CD4-positive, alpha-beta memory T cell (primary cell): ENCODE data around the gene DOK6. TPM values are rescaled to one million over a fixed set of nuclear protein-coding genes. Genes with fewer than 3 reads are reported as not detected.

Experiments
- CTCF ChIA-PET: fragments of 350-600 bp; sonication (Branson Sonifier 250); formaldehyde crosslinking; loops from one replicate; lab custom pipeline; 2021; ENCODE audit warnings: inconsistent platforms; ENCODE audit not compliant: partially characterized antibody; lab: Charles Lee
- POLR2A ChIA-PET: fragments of 350-600 bp; sonication (Branson Sonifier 250); formaldehyde crosslinking; loops from one replicate; lab custom pipeline; 2021; ENCODE audit not compliant: partially characterized antibody; lab: Charles Lee
- DNase-seq, 5 donors: peaks; one replicate each; pipeline versions ENCODE4 v3.0.0 to v3.0.0-alpha.2; 2020 to 2022; ENCODE audit warnings: mixed read lengths in 1 of 5
- H3K27ac ChIP-seq: one replicate; pipeline ENCODE4 v1.7.0; 2013; ENCODE audit warnings: low read depth, low read length
- H3K27me3 ChIP-seq: 2 replicates; pipeline ENCODE4 v1.7.0; 2013; ENCODE audit warnings: mild to moderate bottlenecking, low read length, moderate library complexity; ENCODE audit not compliant: insufficient read depth
- H3K36me3 ChIP-seq: 2 replicates; pipeline ENCODE4 v1.7.0; 2013; ENCODE audit warnings: mild to moderate bottlenecking, low read length, moderate library complexity; ENCODE audit not compliant: insufficient read depth
- H3K4me1 ChIP-seq: 2 replicates; pipeline ENCODE4 v1.7.0; 2013; ENCODE audit warnings: mild to moderate bottlenecking, low read length, moderate library complexity; ENCODE audit not compliant: insufficient read depth
- H3K4me3 ChIP-seq, 2 donors: one replicate each; pipeline ENCODE4 v1.7.0; 2013; ENCODE audit warnings: low read length in 2 of 2, mild to moderate bottlenecking in 1 of 2
- H3K9me3 ChIP-seq, 2 donors: one replicate each; pipeline ENCODE4 v1.7.0; 2013; ENCODE audit warnings: low read length in 2 of 2, control low read depth in 1 of 2; ENCODE audit not compliant: control insufficient read depth in 1 of 2
- H3K27ac Mint-ChIP-seq, 7 donors: one replicate each; pipeline ENCODE4 v1.8.0; 2020 to 2021; ENCODE audit warnings: mixed read lengths in 7 of 7, mild to moderate bottlenecking in 6 of 7, inconsistent platforms in 3 of 7, moderate library complexity in 3 of 7
- H3K27me3 Mint-ChIP-seq, 2 donors: one replicate each; pipeline ENCODE4 v1.8.0; 2020 to 2021; ENCODE audit warnings: mixed read lengths in 2 of 2
- H3K36me3 Mint-ChIP-seq, 2 donors: one replicate each; pipeline ENCODE4 v1.8.0; 2020 to 2021; ENCODE audit warnings: mixed read lengths in 2 of 2, inconsistent platforms in 1 of 2, mild to moderate bottlenecking in 1 of 2
- H3K4me1 Mint-ChIP-seq, 4 donors: one replicate each; pipeline ENCODE4 v1.8.0; 2020 to 2021; ENCODE audit warnings: mixed read lengths in 4 of 4, mild to moderate bottlenecking in 1 of 4
- H3K4me3 Mint-ChIP-seq, 8 donors: one replicate each; pipeline ENCODE4 v1.8.0; 2020 to 2021; ENCODE audit warnings: mixed read lengths in 8 of 8, mild to moderate bottlenecking in 7 of 8, moderate library complexity in 6 of 8, inconsistent platforms in 3 of 8
- H3K9me3 Mint-ChIP-seq, 8 donors: one replicate each; pipeline ENCODE4 v1.8.0; 2020 to 2021; ENCODE audit warnings: mixed read lengths in 8 of 8, mild to moderate bottlenecking in 5 of 8, inconsistent platforms in 3 of 8, moderate library complexity in 1 of 8
- intact Hi-C: fragments of 100-400 bp; cut with micrococcal nuclease; formaldehyde crosslinking; loops from one replicate; pipeline ENCODE4 v1.15.1; 2023
- polyA plus RNA-seq, 2 donors: library from polyadenylated mRNA; unstranded; fragments of 300-500 nt; fragmentation: Illumina TruSeq; gene quantifications; one replicate each; pipeline ENCODE4 v1.2.3, GENCODE V29; 2021
- total RNA-seq, 2 experiments: library from RNA; stranded (reverse); gene quantifications; one replicate each; pipeline ENCODE4 v1.2.3, GENCODE V29; 2021

DOK6 gene
- total and polyA plus RNA-seq, 4 experiments from 2014 or later, result 0.04 to 0.15 TPM; not detected in 2

- no peak for DNase-seq
- H3K36me3 ChIP-seq, result no peaks in the 10 kb centered on the region
- H3K27me3 ChIP-seq, result no peaks in the 10 kb centered on the region
- CTCF ChIA-PET, result no interaction called here
- Mint-ChIP-seq H3K4me3 (no peak overlapping the region), H3K9me3 (no peaks in the 10 kb centered on the region), H3K4me1 (no peaks in the 10 kb centered on the region), H3K27ac (no peak overlapping the region), H3K27me3 (peaks cover 3 to 4% of the 10 kb centered on the region in 2 donors), H3K36me3 (no peaks in the 10 kb centered on the region)
- no peaks in the 10 kb centered on the region for H3K4me1 ChIP-seq
- POLR2A ChIA-PET, result no interaction called here
- H3K9me3 ChIP-seq, result no peaks in the 10 kb centered on the region
- H3K27ac ChIP-seq, result no peak overlapping the region
- intact Hi-C loops, result no loop called here
- H3K4me3 ChIP-seq, result no peak overlapping the region
Observed at GRCh38 chr18:69531973-69532372, 131.3 kb downstream of the DOK6 start.

- H3K4me1 Mint-ChIP-seq, result no peaks in the 10 kb centered on the region
Observed at GRCh38 chr18:69537183-69537582, 136.5 kb downstream of the DOK6 start.

GRCh38 chr18:69538849-69539248, 138.2 kb downstream of the DOK6 start:
- Mint-ChIP-seq H3K4me1 (no peaks in the 10 kb centered on the region), H3K27ac (no peak overlapping the region)
- no peaks in the 10 kb centered on the region for H3K4me1 ChIP-seq

More at GRCh38 chr18:69537183-69537582, 136.5 kb downstream of the DOK6 start:
- Histone ChIP-seq H3K4me1 (no peaks in the 10 kb centered on the region), H3K27me3 (no peaks in the 10 kb centered on the region), H3K4me3 (no peak overlapping the region), H3K36me3 (no peaks in the 10 kb centered on the region), H3K9me3 (no peaks in the 10 kb centered on the region), H3K27ac (no peak overlapping the region)
- Mint-ChIP-seq H3K4me3 (no peak overlapping the region), H3K9me3 (no peaks in the 10 kb centered on the region), H3K27me3 (peaks cover 2 to 5% of the 10 kb centered on the region in 2 donors), H3K36me3 (no peaks in the 10 kb centered on the region), H3K27ac (no peak overlapping the region)
- ChIA-PET CTCF (no interaction called here), POLR2A (no interaction called here)
- DNase-seq, result no peak
- intact Hi-C loops, result no loop called here

GRCh38 chr18:69539404-69539803, 138.7 kb downstream of the DOK6 start:
- DNase-seq, result no peak
- H3K36me3 ChIP-seq, result no peaks in the 10 kb centered on the region
- no peaks in the 10 kb centered on the region for H3K9me3 ChIP-seq
- H3K4me3 Mint-ChIP-seq, result no peak overlapping the region
- POLR2A ChIA-PET, result no interaction called here
- intact Hi-C loops, result no loop called here
- H3K36me3 Mint-ChIP-seq, result no peaks in the 10 kb centered on the region
- no peaks in the 10 kb centered on the region for H3K9me3 Mint-ChIP-seq
- H3K4me1 Mint-ChIP-seq, result no peaks in the 10 kb centered on the region
- CTCF ChIA-PET, result no interaction called here
- no peaks in the 10 kb centered on the region for H3K27me3 ChIP-seq
- no peak overlapping the region for H3K4me3 ChIP-seq
- H3K27ac Mint-ChIP-seq, result no peak overlapping the region
- peaks cover 2 to 10% of the 10 kb centered on the region in 2 donors for H3K27me3 Mint-ChIP-seq
- no peak overlapping the region for H3K27ac ChIP-seq
- no peaks in the 10 kb centered on the region for H3K4me1 ChIP-seq

More at GRCh38 chr18:69538849-69539248, 138.2 kb downstream of the DOK6 start:
- no peaks in the 10 kb centered on the region for H3K36me3 Mint-ChIP-seq
- POLR2A ChIA-PET, result no interaction called here
- DNase-seq, result no peak
- no peak overlapping the region for H3K4me3 Mint-ChIP-seq
- H3K27me3 Mint-ChIP-seq, result peaks cover 2 to 7% of the 10 kb centered on the region in 2 donors
- H3K4me3 ChIP-seq, result no peak overlapping the region
- no peaks in the 10 kb centered on the region for H3K36me3 ChIP-seq
- H3K9me3 Mint-ChIP-seq, result no peaks in the 10 kb centered on the region
- H3K27me3 ChIP-seq, result no peaks in the 10 kb centered on the region
- intact Hi-C loops, result no loop called here
- CTCF ChIA-PET, result no interaction called here
- H3K9me3 ChIP-seq, result no peaks in the 10 kb centered on the region
- H3K27ac ChIP-seq, result no peak overlapping the region

DNA sequence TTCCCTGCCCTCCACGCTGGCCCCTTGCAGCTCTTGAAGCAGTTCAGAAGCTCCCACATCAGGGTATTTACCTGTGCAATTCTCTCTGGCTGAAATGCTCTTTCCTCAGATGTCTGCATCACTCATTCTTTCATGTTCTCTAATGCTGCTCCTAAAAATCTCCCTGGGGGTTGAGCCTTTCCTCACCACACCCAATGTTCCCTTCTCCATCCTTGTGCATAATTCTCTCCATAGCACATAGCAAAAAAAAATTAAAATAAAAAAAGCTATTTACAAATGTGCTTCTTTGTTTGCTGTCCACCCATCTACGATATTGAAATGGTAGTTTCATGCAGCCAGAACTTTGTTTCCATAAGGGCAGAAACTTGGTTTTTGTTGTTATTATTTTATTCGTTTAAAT, 155.5 kb downstream of the DOK6 start:
- Mint-ChIP-seq H3K27ac (no peak overlapping the region), H3K4me1 (no peaks in the 10 kb centered on the region), H3K27me3 (peaks cover 2 to 6% of the 10 kb centered on the region in 2 donors), H3K36me3 (no peaks in the 10 kb centered on the region), H3K4me3 (no peak overlapping the region), H3K9me3 (peaks cover 0 to 8% (median under 1%) of the 10 kb centered on the region in 8 donors)
- ChIA-PET POLR2A (no interaction called here), CTCF (interaction anchor here (1.6 kb wide), 1 partner anchor 8 kb away, joined by 3 read pairs; no protein-coding TSS in a partner anchor)
- intact Hi-C loops, result no loop called here
- Histone ChIP-seq H3K27me3 (no peaks in the 10 kb centered on the region), H3K36me3 (no peaks in the 10 kb centered on the region), H3K4me3 (no peak overlapping the region), H3K27ac (no peak overlapping the region), H3K9me3 (no peaks in the 10 kb centered on the region), H3K4me1 (no peaks in the 10 kb centered on the region)
- no peak for DNase-seq

GRCh38 chr18:69557282-69557681, 156.6 kb downstream of the DOK6 start:
- Mint-ChIP-seq H3K4me3 (no peak overlapping the region), H3K27me3 (peaks cover 2 to 6% of the 10 kb centered on the region in 2 donors), H3K27ac (no peak overlapping the region), H3K4me1 (no peaks in the 10 kb centered on the region), H3K9me3 (peaks cover 0 to 11% (median 3%) of the 10 kb centered on the region in 8 donors), H3K36me3 (no peaks in the 10 kb centered on the region)
- no peaks in the 10 kb centered on the region for H3K27me3 ChIP-seq
- no peaks in the 10 kb centered on the region for H3K4me1 ChIP-seq
- CTCF ChIA-PET, result interaction anchor here (1.6 kb wide), 1 partner anchor 9 kb away, joined by 3 read pairs; no protein-coding TSS in a partner anchor
- H3K36me3 ChIP-seq, result no peaks in the 10 kb centered on the region
- no peak overlapping the region for H3K4me3 ChIP-seq
- H3K9me3 ChIP-seq, result no peaks in the 10 kb centered on the region
- intact Hi-C loops, result no loop called here
- H3K27ac ChIP-seq, result no peak overlapping the region
- no peak for DNase-seq
- POLR2A ChIA-PET, result no interaction called here

DNA sequence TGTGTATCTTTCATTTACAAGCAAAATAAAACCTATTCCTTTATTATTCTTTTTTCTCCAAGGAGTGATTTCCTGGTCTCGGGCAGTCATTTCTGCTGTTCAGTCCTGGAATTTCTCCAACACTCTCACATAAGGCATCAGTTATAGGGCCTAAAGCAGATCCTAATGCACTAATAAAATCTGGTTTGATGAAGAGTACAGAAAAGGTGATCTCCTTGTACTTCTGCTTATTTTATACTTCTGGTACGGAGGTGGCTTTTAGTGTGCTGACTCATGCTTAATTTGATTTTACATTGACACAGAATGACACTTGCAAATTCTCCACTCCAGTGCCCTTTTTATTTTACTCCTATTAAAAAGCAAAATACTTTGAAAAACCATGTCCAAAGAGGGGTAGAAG, 157.4 kb downstream of the DOK6 start:
- DNase-seq, result no peak
- Mint-ChIP-seq H3K4me1 (no peaks in the 10 kb centered on the region), H3K9me3 (peaks cover 0 to 15% (median 4%) of the 10 kb centered on the region in 8 donors), H3K27me3 (peaks cover 2 to 6% of the 10 kb centered on the region in 2 donors), H3K4me3 (no peak overlapping the region), H3K27ac (no peak overlapping the region), H3K36me3 (no peaks in the 10 kb centered on the region)
- Histone ChIP-seq H3K4me3 (no peak overlapping the region), H3K4me1 (no peaks in the 10 kb centered on the region), H3K27ac (no peak overlapping the region), H3K36me3 (no peaks in the 10 kb centered on the region), H3K27me3 (no peaks in the 10 kb centered on the region), H3K9me3 (no peaks in the 10 kb centered on the region)
- POLR2A ChIA-PET, result no interaction called here
- CTCF ChIA-PET, result no interaction called here
- intact Hi-C loops, result no loop called here

GRCh38 chr18:69559604-69560003, 158.9 kb downstream of the DOK6 start:
- CTCF ChIA-PET, result no interaction called here
- no peaks in the 10 kb centered on the region for H3K4me1 ChIP-seq
- no peak overlapping the region for H3K4me3 ChIP-seq
- POLR2A ChIA-PET, result no interaction called here
- H3K36me3 Mint-ChIP-seq, result no peaks in the 10 kb centered on the region
- H3K27me3 Mint-ChIP-seq, result peaks cover 2 to 6% of the 10 kb centered on the region in 2 donors
- no peaks in the 10 kb centered on the region for H3K4me1 Mint-ChIP-seq
- H3K27ac ChIP-seq, result no peak overlapping the region
- H3K9me3 Mint-ChIP-seq, result peaks cover 0 to 11% (median 4%) of the 10 kb centered on the region in 8 donors
- H3K36me3 ChIP-seq, result no peaks in the 10 kb centered on the region
- H3K27me3 ChIP-seq, result no peaks in the 10 kb centered on the region
- no peak overlapping the region for H3K27ac Mint-ChIP-seq
- no peak for DNase-seq
- no peaks in the 10 kb centered on the region for H3K9me3 ChIP-seq
- intact Hi-C loops, result no loop called here
- no peak overlapping the region for H3K4me3 Mint-ChIP-seq
